NT2/D1 (cell line): ENCODE measurements around the gene ATG16L1.

Experiments used
- SUZ12 ChIP-seq: IDR thresholded peaks from 2 replicates; pipeline ENCODE4 v1.6.1; 2011; ENCODE audit not compliant: insufficient read length, insufficient read depth; ENCODE audit errors: extremely low read depth
- YY1 ChIP-seq: IDR thresholded peaks from 2 replicates; pipeline ENCODE4 v1.6.1; 2011; ENCODE audit not compliant: insufficient read length, insufficient read depth
- ZNF274 ChIP-seq: IDR thresholded peaks from 2 replicates; pipeline ENCODE4 v1.6.1; 2011; ENCODE audit warnings: mild to moderate bottlenecking, low read depth, low read length

DNA sequence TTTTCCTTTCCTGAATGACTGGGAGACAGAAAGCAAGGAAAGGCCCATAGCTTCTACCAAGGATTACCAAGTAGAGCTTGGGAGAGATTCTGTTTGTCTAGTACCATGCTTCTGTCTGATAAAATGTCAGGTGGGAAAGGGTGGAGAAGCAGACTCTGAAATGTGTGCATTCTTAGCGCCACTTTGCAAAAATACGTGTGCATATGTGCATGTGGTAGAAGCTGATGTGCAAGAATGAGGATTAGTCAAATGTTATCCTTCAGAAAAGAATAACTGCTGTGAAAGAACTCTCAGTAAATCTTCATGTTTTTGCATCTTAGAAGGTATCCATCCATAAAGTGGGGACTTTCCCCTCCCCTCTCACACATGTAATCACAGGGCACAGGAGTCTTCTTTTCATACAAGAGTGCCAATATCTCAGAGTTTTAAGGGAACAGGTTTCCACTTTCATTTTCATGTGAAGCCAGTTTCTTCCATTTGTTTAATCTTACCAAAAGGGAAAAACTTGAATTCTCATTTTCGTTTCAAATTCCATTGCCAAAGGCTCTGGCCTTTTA is 87.4 kb downstream of the ATG16L1 start:
- TF ChIP-seq SUZ12: no peak
- TF ChIP-seq ZNF274: no peak
- no peak for TF ChIP-seq YY1
